Activated CD8-positive, alpha-beta T cell treated with anti-CD3 and anti-CD28 coated beads for 36 hours (primary cell): ENCODE results near the gene RBM8A. TPM values are rescaled to one million over a fixed set of nuclear protein-coding genes. Genes with fewer than 3 reads are reported as not detected.

Source experiments
- ATAC-seq: fragments of 200-7000 bp; cut with Tn5 transposase; one replicate; pipeline ENCODE4 v1.10.0; 2021; ENCODE audit warnings: mild to moderate bottlenecking, moderate library complexity
- CTCF ChIA-PET: fragments of 350-600 bp; sonication (Branson Sonifier 250); formaldehyde crosslinking; loops from one replicate; lab custom pipeline; 2021; ENCODE audit warnings: antibody characterized with exemption; lab: Charles Lee
- POLR2A ChIA-PET: fragments of 350-600 bp; sonication (Branson Sonifier 250); formaldehyde crosslinking; loops from one replicate; lab custom pipeline; 2021; ENCODE audit warnings: antibody characterized with exemption; lab: Charles Lee
- DNase-seq: peaks from one replicate; pipeline ENCODE4 v3.0.0-alpha.2; 2020
- H3K27ac Mint-ChIP-seq: one replicate; pipeline ENCODE4 v1.8.0; 2021; ENCODE audit warnings: mild to moderate bottlenecking, mixed read lengths
- H3K27me3 Mint-ChIP-seq: one replicate; pipeline ENCODE4 v1.8.0; 2021; ENCODE audit warnings: mixed read lengths
- H3K36me3 Mint-ChIP-seq: one replicate; pipeline ENCODE4 v1.8.0; 2021; ENCODE audit warnings: low read depth, mixed read lengths
- H3K4me1 Mint-ChIP-seq: one replicate; pipeline ENCODE4 v1.8.0; 2021; ENCODE audit warnings: low read depth, mixed read lengths
- H3K4me3 Mint-ChIP-seq: one replicate; pipeline ENCODE4 v1.8.0; 2021; ENCODE audit warnings: mild to moderate bottlenecking, moderate library complexity, mixed read lengths
- H3K9me3 Mint-ChIP-seq: one replicate; pipeline ENCODE4 v1.8.0; 2021; ENCODE audit warnings: mixed read lengths
- CTCF ChIP-seq: fragments of 200-600 bp; IDR thresholded peaks from one replicate; pipeline ENCODE4 v1.8.0; 2022; ENCODE audit warnings: antibody characterized with exemption, mild to moderate bottlenecking
- intact Hi-C: fragments of 100-400 bp; cut with micrococcal nuclease; formaldehyde crosslinking; loops from one replicate; pipeline ENCODE4 v1.10.0; 2022
- total RNA-seq, 2 experiments: library from RNA; stranded (reverse); gene quantifications; one replicate each; pipeline ENCODE4 v1.2.3, GENCODE V29; 2021

Gene RBM8A
- total RNA-seq, 2 experiments from 2014 or later = 261 to 269 TPM

- POLR2A ChIA-PET = interaction anchor here (0.7 to 1.0 kb wide), 2 partner anchors 23 to 28 kb away, joined by 3 to 4 read pairs; partner anchors contain the start of gene PEX11B
- H3K4me3 Mint-ChIP-seq = no peak overlapping the region
- intact Hi-C loops = no loop called here
These were observed 19.2 kb upstream of the RBM8A start for GRCh38 chr1:145946477-145946986.

GRCh38 chr1:145944532-145944931 lies 17.2 kb upstream of the RBM8A start:
- intact Hi-C loops = no loop called here
- ChIA-PET CTCF (interaction anchor here (1.4 to 1.6 kb wide), 2 partner anchors 12 to 32 kb away, joined by 4 to 7 read pairs; no protein-coding TSS in a partner anchor), POLR2A (interaction anchor here (1.1 to 3.9 kb wide), 3 partner anchors 13 to 17 kb away, joined by 4 to 11 read pairs (median 10); partner anchors contain the start of genes LIX1L and RBM8A)
- DNase-seq = no peak
- H3K27me3 Mint-ChIP-seq = no peaks in the 10 kb centered on the region
- no peak for TF ChIP-seq CTCF
- no peak overlapping the region for H3K4me3 Mint-ChIP-seq
- H3K4me1 Mint-ChIP-seq = peaks cover 11% of the 10 kb centered on the region
- H3K27ac Mint-ChIP-seq = no peak overlapping the region
- H3K36me3 Mint-ChIP-seq = peaks cover 11% of the 10 kb centered on the region
- H3K9me3 Mint-ChIP-seq = no peaks in the 10 kb centered on the region
- no peak for ATAC-seq

More at GRCh38 chr1:145946477-145946986, 19.2 kb upstream of the RBM8A start:
- Mint-ChIP-seq H3K36me3 (peaks cover 16% of the 10 kb centered on the region), H3K9me3 (no peaks in the 10 kb centered on the region), H3K27me3 (no peaks in the 10 kb centered on the region), H3K27ac (no peak overlapping the region), H3K4me1 (peaks cover 27% of the 10 kb centered on the region)
- ATAC-seq = no peak
- no peak for DNase-seq
- no peak for TF ChIP-seq CTCF
- CTCF ChIA-PET = interaction anchor here (0.8 kb wide), 1 partner anchor 30 kb away, joined by 3 read pairs; no protein-coding TSS in a partner anchor

- no peaks in the 10 kb centered on the region for H3K9me3 Mint-ChIP-seq
- intact Hi-C loops = no loop called here
- H3K27ac Mint-ChIP-seq = no peak overlapping the region
- no peaks in the 10 kb centered on the region for H3K27me3 Mint-ChIP-seq
- no peak overlapping the region for H3K4me3 Mint-ChIP-seq
- ATAC-seq (no peak), DNase-seq (no peak)
- H3K4me1 Mint-ChIP-seq = peaks cover 7% of the 10 kb centered on the region
- CTCF ChIA-PET = interaction anchor here (1.8 to 2.9 kb wide), 3 partner anchors 9 to 90 kb away, joined by 4 to 13 read pairs (median 5); no protein-coding TSS in a partner anchor
- no peak for TF ChIP-seq CTCF
- peaks cover 12% of the 10 kb centered on the region for H3K36me3 Mint-ChIP-seq
- POLR2A ChIA-PET = interaction anchor here (1.9 to 3.9 kb wide), 2 partner anchors 15 kb away, joined by 8 to 11 read pairs; partner anchors contain the start of genes LIX1L and RBM8A
These were observed 15.6 kb upstream of the RBM8A start for GRCh38 chr1:145942871-145943270.

GRCh38 chr1:145942405-145942804 lies 15.1 kb upstream of the RBM8A start:
- Mint-ChIP-seq H3K27me3 (no peaks in the 10 kb centered on the region), H3K9me3 (no peaks in the 10 kb centered on the region), H3K4me3 (no peak overlapping the region), H3K4me1 (peaks cover 7% of the 10 kb centered on the region), H3K36me3 (peaks cover 12% of the 10 kb centered on the region), H3K27ac (no peak overlapping the region)
- intact Hi-C loops = no loop called here
- no peak for ATAC-seq
- POLR2A ChIA-PET = interaction anchor here (1.2 to 3.9 kb wide), 3 partner anchors 15 to 21 kb away, joined by 4 to 11 read pairs (median 8); partner anchors contain the start of genes LIX1L and RBM8A
- no peak for DNase-seq
- no peak for TF ChIP-seq CTCF
- CTCF ChIA-PET = interaction anchor here (1.8 to 2.9 kb wide), 3 partner anchors 9 to 91 kb away, joined by 4 to 13 read pairs (median 5); no protein-coding TSS in a partner anchor

- POLR2A ChIA-PET = interaction anchor here (1.8 kb wide), 1 partner anchor 10 kb away, joined by 10 read pairs; the partner anchor contains the start of gene RBM8A
These were observed 10.2 kb upstream of the RBM8A start for GRCh38 chr1:145937436-145937835.

More at GRCh38 chr1:145937436-145937835, 10.2 kb upstream of the RBM8A start:
- ATAC-seq (no peak), DNase-seq (no peak)
- H3K4me3 Mint-ChIP-seq = no peak overlapping the region
- intact Hi-C loops = no loop called here
- H3K9me3 Mint-ChIP-seq = no peaks in the 10 kb centered on the region
- CTCF ChIA-PET = interaction anchor here (1.3 kb wide), 1 partner anchor 91 kb away, joined by 4 read pairs; no protein-coding TSS in a partner anchor
- peaks cover 10% of the 10 kb centered on the region for H3K4me1 Mint-ChIP-seq
- TF ChIP-seq CTCF = no peak
- no peaks in the 10 kb centered on the region for H3K27me3 Mint-ChIP-seq
- no peak overlapping the region for H3K27ac Mint-ChIP-seq
- H3K36me3 Mint-ChIP-seq = peaks cover 16% of the 10 kb centered on the region
